Measurements from ENCODE around the gene DPF1.

DPF1 gene

DNA sequence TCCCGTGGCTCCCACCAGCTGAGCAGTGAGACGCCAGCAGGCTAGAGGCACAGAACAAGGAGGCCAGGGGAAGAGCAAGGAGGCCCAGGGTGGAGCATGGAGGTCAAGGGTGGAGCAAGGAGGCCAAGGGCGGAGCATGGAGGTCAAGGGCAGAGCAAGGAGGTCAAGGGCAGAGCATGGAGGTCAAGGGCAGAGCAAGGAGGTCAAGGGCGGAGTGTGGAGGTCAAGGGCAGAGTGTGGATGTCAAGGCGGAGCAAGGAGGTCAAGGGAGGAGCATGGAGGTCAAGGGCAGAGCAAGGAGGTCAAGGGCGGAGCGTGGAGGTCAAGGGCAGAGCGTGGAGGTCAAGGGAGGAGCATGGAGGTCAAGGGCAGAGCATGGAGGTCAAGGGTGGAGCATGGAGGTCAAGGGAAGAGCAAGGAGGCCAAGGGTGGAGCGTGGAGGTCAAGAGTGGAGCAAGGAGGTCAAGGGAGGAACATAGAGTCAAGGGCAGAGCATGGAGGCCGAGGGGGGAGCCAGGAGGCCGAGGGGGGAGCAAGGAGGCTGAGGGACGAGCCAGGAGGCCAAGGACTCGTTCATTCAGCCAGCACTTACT, 27.7 kb downstream of the DPF1 start:
- no peak for DNase-seq

- DNase-seq = no peak
These were observed 28.8 kb downstream of the DPF1 start for GRCh38 chr19:38195237-38195636.

DNA sequence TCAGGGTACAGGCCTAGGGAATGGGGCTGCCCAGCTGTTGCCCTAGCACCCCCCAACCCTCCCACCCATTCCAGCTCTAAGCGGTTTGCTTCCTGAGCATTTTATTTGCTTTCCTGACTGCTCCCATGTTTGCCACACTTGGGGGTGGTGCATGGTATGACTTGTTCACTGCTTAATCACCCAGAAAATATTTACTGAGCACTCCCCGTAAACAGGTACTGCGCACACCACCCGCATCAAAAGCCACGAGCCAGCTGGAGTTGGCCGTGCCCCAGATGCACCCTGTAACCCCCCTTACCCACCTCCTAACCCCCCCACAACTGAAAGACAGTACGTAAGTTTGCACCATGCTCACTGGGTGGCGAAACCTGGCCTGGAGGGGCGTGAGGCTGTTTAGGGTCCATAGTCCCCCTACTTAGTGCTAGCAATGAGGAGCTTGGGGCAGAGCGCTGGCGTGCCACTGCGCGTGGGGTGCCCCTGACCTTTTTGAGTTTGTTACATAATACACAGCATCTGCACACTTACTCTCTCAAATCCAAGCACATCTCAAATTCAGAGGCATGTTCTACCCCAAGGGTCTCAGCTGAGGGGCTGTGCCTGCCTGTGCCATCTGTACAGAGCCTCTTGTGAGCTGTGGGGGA, 29.8 kb downstream of the DPF1 start:
- DNase-seq = no peak

GRCh38 chr19:38193445-38193844, 30.6 kb downstream of the DPF1 start:
- no peak for DNase-seq

DNA sequence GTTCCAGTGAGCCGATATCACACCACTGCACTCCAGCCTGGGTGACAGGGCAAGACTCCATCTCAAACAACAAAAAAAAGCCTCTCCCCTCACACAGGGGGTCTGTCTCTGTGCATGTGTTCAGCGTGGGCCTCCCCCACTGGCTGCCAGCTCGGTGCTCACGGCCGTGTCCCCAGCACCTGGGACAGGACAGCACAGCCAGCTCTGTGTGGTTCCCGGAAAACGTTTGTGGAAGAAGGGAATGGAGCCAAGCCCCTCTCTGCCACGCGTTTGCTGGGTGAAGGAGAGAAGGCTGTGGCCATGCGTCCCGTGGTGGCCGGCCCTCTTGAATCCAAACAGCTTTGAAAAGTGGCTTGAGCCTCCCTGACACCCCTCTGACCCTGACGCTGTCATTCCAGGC, 32.3 kb downstream of the DPF1 start:
- DNase-seq = no peak

DNA sequence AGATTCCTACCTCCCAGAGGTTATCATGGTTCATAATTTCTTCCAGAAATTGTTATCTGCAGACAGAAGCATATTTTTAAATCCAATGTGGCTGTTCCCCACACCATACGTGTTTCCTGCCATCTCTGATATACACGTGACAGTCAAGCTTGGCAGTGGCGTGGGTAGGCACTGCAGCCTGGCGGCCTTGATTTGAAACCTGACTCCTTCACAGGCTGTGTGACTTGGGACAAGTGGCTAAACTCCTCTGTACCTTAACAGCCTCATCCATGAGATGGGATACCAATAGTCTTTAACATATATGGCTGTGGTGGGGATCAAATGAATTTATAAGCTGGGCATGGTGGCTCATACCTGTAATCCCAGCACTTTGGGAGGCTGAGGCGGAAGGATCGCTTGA, 33.2 kb downstream of the DPF1 start:
- no peak for DNase-seq

DNA sequence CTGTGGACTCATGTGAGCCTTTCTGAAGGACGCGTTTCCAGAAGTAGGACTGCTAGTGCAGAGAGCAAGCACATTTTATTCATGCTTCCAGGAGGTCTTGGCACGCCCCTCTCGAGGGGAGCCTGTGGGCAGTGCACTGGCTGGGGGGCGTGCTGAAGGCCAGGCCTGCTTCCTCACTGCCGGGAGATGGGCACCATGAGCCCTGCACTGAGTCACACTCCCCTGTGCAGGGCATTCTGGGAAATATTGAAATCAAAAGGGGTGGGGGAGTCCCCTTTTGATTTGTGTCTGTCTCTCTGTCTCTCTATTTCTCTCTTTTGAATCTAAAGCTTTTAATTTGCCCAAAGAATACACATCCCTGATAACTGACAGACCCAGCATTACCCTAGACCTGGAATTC, 34.0 kb downstream of the DPF1 start:
- DNase-seq = no peak

DNA sequence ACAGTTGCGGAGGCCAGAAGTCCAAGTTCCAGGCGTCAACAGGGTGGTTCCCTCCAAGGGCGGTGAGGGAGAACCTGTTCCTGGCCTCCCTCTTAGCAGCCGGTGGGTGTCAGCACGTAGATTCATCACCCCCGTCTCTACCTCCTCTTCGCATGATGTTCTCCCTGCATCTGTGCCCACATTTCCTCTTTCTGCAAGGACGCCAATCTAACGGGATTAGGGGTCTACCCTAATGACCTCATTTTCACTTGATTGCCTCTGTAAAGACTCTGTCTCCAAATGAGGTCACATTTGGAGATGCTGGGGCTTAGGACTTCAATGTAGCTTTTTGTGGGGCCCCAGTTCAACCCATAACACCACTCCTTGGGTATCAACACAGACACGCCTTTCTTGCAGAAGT, 38.5 kb downstream of the DPF1 start:
- no peak for DNase-seq

DNA sequence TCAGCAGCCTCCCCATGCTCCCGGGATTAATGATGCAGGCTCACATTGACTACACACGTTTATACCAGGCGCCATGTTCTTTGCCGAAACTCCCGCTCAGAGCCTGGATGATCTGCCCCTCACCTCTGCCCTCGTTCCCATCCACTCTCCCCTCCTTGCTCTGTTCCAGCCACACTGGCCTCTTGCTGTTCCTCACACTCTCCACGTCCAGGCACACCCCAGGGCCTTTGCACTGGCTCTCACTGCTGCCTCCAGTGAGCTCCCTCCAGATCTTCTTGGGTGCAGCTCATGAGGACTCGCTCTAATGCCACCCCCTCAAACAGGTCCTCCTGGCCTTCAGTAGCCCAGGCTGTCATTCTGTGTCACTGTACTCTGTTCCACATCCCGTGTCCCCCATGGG, 39.2 kb downstream of the DPF1 start:
- no peak for DNase-seq

GRCh38 chr19:38183251-38183897, 40.6 kb downstream of the DPF1 start:
- no peak for DNase-seq

DNA sequence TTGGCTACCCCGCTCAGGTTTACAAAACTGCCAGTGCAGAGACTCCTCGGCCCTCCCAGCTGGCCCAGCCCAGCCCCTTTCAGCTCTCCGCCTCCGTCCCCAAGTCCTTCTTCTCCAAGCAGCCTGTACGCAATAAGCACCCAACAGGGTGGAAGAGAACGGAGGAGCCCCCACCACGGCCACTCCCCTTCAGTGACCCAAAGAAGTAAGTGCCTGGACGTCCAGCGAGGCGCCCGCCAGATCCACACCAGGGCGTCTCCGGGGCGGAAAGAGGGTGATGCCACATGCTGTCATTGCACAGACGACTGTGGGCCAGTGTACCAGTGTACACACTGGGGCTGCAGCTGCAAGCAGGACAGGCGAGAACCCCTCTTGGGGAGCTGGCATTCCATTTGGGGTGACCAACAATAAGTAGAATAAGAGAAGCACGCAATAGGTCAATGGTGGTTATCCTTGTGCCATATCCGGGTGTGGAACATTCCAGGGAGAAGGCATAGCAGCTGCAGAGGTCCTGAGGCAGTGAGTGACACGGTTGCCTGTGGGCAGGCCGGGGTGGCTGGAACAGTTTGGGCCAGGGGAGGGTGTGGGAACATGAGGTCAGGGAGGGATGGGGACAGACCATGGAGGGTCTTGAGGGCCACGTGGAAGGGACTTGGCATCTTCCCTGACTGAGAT, 41.3 kb downstream of the DPF1 start:
- DNase-seq = no peak

DNA sequence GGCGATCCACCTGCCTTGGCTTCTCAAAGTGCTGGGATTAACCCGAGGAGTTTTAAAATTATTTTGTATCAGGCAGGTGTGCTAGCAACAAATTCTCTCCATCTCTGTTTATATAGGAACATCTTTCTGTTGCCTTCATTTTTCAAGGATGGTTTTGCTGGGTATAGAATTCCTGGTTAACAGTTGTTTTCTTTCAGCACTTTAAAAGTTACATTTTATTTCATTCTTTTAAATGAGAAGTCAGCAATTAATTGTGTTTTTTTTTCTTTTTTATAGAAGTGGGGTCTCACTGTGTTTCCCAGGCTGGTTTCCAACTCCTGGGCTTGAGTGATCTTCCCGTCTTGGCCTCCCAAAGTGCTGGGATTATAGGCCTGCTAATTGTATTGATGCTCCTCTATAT, 44.0 kb downstream of the DPF1 start:
- no peak for DNase-seq

GRCh38 chr19:38175422-38175821, 48.6 kb downstream of the DPF1 start:
- DNase-seq = no peak

GRCh38 chr19:38173291-38174041, 50.6 kb downstream of the DPF1 start:
- no peak for DNase-seq

DNA sequence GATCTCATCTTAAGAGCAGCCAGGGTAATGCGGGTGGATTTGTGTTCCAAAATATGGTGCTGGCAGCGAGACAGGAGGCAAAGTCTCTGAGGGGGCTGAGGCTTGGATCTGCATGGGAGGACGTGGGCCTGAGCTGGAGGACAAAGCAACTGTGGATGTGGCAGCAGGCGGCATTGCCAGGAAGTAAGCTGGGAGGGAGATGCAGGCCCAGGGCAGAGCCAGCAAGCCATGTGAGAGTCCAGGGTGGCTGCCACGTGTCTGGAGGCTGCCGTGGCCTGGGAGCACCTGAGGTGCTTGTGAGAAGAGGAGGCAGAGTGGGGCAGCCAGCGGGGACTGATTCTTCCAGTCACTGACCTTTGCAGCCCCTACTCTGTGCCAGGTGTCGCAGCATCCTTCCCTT, 52.0 kb downstream of the DPF1 start:
- DNase-seq = no peak

DNA sequence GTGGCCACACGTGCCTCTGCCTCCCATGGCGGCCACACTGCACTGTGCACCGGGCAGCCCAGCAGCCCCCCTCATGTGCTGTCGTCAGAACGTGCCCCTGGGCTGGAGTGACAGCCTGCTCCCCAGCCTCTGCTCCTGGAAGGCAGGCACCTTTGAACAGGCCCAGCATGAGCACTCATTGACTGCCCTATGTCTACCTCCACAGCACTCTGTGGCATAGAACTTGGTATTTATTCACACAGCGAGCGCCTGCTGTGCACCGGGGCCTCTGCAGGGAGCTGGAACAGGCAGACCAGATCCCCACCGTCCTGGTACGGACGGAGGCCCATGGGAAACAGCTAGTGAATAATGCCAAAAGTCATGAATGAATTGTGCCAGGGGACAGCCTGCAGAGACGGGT, 53.7 kb downstream of the DPF1 start:
- no peak for DNase-seq

DNA sequence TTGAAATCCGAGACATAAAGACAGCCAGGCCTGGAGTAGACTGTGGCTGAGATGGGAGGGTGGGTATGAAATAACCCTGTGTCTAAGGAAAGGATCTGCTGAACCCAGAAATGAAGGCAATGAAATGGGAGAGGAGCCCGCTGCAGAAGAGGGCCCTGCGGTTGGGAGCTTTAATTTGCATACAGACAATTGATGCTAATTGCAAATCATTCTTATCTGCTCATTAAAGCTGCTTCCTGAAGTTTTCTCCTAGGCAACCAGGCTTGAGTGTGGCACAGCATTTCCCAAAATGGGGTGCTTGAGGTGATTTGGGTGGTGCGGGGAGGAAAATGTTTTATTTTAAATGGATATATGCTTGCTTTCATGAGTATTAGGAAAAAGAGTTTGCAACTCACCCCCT, 55.4 kb downstream of the DPF1 start:
- no peak for DNase-seq

GRCh38 chr19:38165335-38165734, 58.7 kb downstream of the DPF1 start:
- DNase-seq = no peak

GRCh38 chr19:38164526-38164925, 59.5 kb downstream of the DPF1 start:
- no peak for DNase-seq

GRCh38 chr19:38163419-38164290, 60.4 kb downstream of the DPF1 start:
- no peak for DNase-seq

GRCh38 chr19:38162632-38163031, 61.4 kb downstream of the DPF1 start:
- DNase-seq = no peak

DNA sequence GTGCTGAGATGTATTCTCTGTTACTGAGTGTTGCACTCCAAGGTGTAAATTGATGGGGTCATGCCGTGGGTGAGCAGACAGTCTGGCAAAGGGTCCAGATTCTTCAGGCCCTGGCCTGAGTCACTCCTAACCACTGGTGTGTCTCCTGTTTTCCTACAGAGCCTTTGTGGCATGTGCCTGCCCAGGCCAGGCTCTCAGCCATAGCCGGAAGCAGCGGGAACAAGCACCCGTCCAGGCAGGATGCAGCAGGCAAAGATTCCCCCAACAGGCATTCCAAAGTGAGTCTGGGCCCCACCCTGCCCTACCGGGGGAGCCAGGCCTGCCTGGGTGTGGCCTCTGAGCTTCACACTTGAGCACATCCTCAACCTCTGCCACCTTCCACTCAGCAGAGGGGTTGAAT, 61.9 kb downstream of the DPF1 start:
- DNase-seq = no peak
